HG03196 (cell line): Measurements from ENCODE around the gene FBXO45.
"Not testable (repeated sequence)": the region's sequence is repeated elsewhere in the genome, so short reads cannot be mapped to it uniquely, and the experiment has no call there.

Experiments
- ATAC-seq: cut with Tn5 transposase; IDR thresholded peaks from one replicate; pipeline ENCODE4 v1.9.1; 2021; ENCODE audit not compliant: unreplicated experiment

FBXO45 gene

DNA sequence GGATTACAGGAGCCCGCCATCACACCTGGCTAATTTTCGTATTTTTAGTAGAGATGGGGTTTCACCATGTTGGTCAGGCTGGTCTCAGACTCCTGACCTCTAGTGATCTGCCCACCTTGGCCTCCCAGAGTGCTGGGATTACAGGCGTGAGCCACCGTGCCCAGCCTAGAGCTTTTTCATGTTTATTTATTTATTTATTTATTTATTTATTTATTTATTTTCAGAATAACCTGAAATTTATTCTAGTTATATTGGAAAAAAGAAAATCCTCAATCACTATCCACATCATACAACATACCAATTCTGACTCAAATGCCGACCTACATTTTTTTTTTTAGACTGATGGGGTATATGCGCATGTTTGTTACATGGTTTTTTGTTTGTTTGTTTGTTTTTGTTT lies 46.8 kb downstream of the FBXO45 start:
- not testable (repeated sequence) for ATAC-seq

- ATAC-seq, result no peak
These were observed 48.8 kb downstream of the FBXO45 start for GRCh38 chr3:196617256-196617655.

DNA sequence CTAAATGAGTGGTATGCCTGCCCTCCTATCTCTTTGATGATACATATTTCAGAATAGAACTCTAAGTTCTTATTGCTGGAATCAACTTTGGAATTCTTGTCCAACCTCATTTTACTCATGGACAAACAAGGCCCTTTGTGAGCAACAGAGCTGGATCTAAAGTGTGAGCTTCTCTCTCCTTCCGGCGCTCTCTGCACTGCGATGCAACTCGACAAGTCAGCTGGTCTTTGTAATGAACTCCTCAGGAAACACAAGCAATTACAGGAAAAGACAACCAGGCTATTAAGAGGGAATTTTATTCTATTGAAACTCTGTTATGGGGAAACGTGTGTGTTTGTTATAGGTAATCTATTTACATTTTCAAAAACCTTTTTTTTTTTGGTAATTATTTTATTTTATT lies 50.8 kb downstream of the FBXO45 start:
- no peak for ATAC-seq

DNA sequence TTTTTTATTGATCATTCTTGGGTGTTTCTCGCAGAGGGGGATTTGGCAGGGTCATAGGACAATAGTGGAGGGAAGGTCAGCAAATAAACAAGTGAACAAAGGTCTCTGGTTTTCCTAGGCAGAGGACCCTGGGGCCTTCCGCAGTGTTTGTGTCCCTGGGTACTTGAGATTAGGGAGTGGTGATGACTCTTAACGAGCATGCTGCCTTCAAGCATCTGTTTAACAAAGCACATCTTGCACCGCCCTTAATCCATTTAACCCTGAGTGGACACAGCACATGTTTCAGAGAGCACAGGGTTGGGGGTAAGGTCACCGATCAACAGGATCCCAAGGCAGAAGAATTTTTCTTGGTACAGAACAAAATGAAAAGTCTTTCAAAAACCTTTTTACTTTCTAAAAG lies 51.2 kb downstream of the FBXO45 start:
- ATAC-seq, result not testable (repeated sequence)

GRCh38 chr3:196620161-196620604 lies 51.7 kb downstream of the FBXO45 start:
- ATAC-seq, result peak; percentile 49

- no peak for ATAC-seq
These were observed 52.2 kb downstream of the FBXO45 start for GRCh38 chr3:196620684-196621083.

DNA sequence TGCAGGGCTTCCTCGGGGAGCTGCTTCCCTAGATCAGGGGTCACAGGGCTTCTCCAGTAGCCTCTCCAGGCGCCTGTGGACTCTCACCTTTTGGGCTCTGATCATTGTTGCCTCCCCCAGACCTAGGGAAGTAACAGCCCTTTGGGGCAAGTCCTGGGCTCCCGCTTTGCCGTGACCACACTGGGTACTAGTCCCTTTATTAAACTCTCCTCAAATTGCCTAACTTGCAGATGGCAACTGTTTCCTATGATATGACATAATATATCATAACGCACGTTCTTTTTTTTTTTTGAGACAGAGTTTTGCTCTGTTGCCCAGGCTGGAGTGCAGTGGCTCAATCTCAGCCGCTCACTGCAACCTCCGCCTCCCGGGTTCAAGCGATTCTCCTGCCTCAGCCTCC lies 53.2 kb downstream of the FBXO45 start:
- no peak for ATAC-seq

GRCh38 chr3:196624067-196624790 lies 55.8 kb downstream of the FBXO45 start:
- ATAC-seq, result no peak

GRCh38 chr3:196624907-196625306 lies 56.4 kb downstream of the FBXO45 start:
- ATAC-seq, result no peak

GRCh38 chr3:196625331-196625730 lies 56.9 kb downstream of the FBXO45 start:
- no peak for ATAC-seq

DNA sequence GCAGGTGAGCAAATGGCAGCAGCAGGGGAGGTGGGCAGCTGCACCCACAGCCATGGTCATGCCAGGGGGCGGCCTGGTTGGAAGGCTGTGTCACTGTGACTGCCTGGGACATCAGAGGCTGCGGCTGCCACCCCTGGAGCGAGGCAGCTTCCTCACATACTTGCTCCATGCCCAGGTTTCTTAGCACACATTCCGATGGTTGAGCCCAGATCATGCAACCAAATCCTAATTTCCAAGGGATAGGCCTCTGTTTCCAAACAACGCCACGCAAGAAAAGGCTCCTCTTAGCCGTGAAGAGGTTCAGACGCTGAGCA lies 59.4 kb downstream of the FBXO45 start:
- ATAC-seq, result no peak

DNA sequence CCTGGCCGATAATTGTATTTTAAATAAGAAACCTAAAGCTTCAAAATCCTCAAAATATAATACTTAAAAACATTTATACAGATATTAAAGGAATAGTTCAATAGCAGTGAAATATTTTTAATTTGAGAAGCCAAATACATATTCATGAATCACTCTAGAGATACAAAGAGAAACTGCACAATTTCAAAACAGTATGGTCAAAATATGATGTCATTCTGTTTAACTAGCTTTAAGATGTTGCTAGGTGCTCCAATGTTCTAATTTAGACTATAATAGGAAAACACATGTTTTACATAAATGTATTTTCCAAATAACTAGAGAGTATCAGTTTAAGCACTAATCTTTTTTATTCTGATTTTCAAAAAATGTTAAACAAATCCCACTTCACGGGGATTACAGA lies 60.8 kb downstream of the FBXO45 start:
- no peak for ATAC-seq

GRCh38 chr3:196631682-196632045 lies 63.2 kb downstream of the FBXO45 start:
- ATAC-seq, result no peak

GRCh38 chr3:196632046-196632751 lies 63.7 kb downstream of the FBXO45 start:
- peak; percentile 68 for ATAC-seq

DNA sequence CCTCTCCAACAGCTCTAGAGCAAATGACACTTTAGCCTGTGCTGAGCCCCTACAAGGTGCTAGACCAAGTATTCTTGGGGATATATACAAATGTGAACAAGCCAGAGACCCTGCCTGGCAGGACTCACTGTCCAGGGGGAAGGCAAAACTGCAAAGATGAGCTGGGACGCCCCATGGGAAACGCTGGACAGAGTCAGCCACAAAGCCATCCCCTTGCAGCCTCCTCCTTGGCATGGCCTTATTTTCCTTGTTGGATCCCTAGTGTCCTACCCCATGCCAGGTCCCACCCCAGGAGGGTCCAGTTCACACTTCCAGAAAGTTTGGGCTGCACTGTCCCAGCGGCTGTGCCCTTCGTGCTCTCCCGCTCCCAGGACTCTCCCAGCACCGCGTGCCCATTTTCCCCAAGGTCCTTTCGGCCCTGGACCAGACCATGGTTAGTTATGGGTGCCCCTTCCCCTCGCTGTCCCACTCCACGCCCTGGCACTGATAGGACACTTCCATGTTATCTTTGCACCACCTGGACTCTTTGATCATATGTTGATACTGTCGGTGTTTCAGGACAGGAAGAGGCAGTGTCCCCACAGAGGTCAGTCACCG lies 65.2 kb downstream of the FBXO45 start:
- no peak for ATAC-seq

GRCh38 chr3:196634224-196634623 lies 65.8 kb downstream of the FBXO45 start:
- no peak for ATAC-seq

DNA sequence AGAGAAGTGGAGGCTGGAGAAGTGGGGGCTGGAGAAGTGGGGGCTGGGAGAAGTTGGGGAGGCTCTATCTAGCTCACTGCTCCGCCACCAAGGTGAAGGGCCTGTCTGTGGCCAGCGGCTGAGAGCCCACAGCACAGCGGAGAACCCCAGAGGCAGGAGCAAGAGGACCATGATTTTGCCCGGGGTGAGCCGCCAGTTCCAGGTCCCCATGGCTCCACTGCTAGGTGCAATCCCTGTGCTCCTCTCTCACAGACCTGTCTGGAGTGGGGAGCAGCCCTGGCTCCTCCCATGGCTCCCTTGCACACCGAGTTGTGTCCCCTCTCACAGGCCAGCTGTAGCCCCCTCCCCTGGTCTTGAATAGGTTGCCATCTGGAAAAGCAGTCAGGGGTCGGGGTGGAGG lies 66.4 kb downstream of the FBXO45 start:
- no peak for ATAC-seq

- no peak for ATAC-seq
These were observed 68.2 kb downstream of the FBXO45 start for GRCh38 chr3:196636369-196637349.

GRCh38 chr3:196637941-196638340 lies 69.5 kb downstream of the FBXO45 start:
- not testable (repeated sequence) for ATAC-seq
